ENCODE measurements around the gene GPD1L.
A peak's percentile ranks its signal among the peaks of the same experiment; 100 is the strongest.
"Not testable (repeated sequence)": the region's sequence is repeated elsewhere in the genome, so short reads cannot be mapped to it uniquely, and the experiment has no call there.

Gene GPD1L

DNA sequence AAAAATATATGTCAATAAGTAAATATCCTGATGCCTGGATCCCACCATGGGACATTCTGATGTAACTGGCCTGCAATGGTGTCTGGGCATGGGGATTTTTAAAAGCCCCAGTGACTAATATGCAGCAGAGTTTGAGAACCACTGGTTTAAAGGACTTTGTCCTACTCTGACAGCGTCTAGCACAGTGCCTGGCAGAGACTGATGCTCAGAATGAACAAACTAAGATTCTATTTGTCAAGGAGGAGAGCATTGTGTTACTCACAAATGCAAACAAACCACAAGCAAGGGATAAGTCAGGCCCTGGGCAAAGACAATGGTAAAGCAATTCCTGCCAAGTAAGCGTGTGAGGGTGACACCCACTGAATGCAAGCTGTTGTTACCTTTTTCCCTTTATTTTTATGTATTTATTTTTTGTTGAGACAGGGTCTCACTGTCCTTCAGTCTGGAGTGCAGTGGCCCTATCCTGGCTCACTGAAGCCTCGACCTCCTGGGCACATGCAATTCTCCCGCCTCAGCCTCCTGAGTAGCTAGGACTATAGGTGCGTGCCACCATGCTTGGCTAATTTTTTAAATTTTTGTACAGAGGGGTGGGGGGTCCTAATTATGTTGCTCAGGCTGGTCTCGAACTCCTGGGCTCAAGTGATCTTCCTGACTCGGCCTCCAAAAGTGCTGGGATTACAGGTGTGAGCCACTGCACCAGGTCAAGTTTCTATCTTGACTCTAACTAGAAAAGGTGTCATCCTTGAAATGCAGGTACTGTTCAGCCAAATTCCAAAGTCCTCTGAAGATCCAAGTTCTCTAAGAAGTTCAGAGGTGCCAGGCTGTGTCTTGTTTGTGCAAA lies 909 bp upstream of the GPD1L start:
- DNase-seq (ENCODE audit: low read depth in 2 of 3, low spot score in 2 of 3) = no peak

DNA sequence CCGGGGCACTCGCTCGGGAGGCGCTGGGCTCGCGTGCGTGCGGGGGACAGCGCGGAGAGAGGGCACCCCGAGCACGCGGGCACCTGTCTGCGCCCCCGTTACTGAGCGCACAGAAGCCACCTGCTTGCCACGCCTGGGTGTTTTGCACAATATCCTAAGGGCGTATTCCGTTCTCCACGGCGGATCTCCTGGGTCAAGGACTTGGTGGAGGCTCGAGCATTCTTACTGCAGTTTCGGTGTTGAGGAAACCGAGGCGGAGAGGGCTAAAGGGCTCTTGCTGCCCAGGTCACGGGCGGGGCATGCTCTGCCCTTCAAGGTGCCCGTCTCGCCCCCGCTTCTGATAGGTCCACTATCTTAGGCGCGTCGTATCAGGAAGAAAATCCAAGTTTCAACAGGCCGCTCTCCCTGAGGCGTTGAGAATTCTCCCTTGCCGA lies 526 bp downstream of the GPD1L start:
- DNase-seq (ENCODE audit: low read depth in 2 of 3, low spot score in 2 of 3) = peak in 1 of 3 experiments; percentile 9

DNA sequence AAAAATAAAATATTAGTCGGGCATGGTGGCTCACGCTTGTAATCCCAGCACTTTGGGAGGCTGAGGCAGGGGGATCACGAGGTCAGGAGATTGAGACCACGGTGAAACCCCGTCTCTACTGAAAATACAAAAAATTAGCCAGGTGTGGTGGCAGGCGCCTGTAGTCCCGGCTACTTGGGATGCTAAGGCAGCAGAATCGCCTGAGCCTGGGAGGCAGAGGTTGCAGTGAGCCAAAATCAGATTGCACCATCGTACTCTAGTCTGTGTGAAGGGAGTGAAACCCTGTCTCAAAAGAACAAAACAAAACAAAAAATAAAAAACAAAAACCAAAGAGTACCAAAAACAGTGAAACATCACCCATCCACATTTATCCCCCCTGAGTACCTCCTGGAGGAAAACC lies 1.8 kb downstream of the GPD1L start:
- DNase-seq (ENCODE audit: low read depth in 2 of 3, low spot score in 2 of 3) = not testable (repeated sequence)

DNA sequence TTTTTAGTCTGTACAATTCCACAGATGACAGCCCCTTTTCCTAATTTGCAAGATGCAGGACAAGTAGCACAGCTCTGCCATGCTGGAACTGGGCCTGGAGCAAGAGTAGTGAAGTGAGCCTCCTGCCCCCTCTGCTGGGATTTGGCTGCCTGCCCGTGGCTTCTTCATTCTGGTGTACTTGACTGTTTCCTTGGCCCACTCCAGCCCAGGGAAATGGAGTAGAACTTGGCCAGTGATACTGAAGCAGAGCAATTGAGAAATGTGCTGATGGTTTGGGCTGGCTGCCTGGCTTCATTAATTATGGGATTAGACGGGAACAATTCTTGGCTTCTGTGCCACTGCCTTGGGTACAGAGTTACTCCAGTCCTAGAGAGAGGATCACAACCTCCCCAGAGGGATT lies 2.8 kb downstream of the GPD1L start:
- no peak for DNase-seq (ENCODE audit: low read depth in 2 of 3, low spot score in 2 of 3)

DNA sequence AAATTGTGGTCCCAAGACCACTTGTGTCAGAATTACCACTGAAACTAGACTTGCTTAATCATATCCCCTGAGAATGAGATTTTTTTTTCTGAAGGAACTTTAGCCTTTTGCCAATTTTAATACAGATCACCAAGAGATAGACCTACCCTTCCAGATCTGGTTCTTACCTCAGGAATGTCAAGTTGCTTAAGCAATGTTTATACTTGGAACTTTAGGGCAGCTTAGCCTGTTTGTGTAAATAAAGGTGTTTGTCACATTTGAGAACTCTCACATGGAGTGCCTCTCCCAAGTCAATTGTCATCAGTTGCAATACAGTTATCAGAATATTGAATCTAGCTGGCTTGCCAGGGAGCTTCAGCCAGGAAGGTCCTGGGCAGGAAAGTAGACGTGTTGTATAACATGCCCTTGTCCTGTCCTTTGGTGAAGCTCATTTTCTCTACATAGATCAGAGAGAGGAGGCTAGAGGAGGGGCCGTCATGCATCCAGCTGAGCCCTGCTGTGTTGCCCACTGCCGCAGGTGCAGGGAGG lies 3.9 kb downstream of the GPD1L start:
- no peak for DNase-seq (ENCODE audit: low read depth in 2 of 3, low spot score in 2 of 3)

DNA sequence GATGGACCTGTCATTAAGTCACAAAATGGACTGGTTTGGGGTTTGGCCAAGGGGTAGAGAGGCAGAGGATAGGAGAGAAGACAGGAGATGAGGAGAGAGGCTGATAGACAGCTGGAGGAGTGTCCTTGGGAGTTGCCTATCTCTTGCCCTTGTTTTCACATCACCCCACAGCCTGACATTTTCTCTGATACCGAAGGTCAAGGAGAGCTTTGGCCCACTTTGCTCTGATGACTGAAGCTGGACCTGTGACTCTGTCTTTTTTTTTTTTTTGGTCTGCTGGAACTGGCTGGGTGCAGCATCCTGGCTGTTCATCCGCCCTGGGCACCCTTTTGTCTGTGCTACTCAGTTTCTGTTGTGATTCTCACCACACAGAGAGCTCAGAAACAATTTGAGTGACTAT lies 5.1 kb downstream of the GPD1L start:
- no peak for DNase-seq (ENCODE audit: low read depth in 2 of 3, low spot score in 2 of 3)

DNA sequence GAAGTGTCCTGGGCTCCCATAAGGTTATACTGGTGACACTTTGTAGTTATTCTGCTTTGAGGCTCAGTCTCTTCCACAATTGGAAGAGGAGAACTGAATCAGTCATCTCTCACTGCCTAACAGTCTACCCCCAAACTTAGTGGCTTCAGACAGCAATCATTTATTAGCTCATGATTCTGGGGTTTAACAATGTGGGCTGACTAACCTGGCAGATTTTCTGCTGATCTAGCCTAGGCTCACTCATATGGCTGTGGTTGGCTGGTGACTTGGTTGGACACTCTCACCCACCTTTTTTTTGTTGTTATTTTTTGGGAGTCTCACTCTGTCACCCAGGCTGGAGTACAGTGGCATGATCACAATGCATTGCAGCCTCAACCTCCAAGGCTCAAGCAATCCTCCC lies 7.1 kb downstream of the GPD1L start:
- DNase-seq (ENCODE audit: low read depth in 2 of 3, low spot score in 2 of 3) = no peak

DNA sequence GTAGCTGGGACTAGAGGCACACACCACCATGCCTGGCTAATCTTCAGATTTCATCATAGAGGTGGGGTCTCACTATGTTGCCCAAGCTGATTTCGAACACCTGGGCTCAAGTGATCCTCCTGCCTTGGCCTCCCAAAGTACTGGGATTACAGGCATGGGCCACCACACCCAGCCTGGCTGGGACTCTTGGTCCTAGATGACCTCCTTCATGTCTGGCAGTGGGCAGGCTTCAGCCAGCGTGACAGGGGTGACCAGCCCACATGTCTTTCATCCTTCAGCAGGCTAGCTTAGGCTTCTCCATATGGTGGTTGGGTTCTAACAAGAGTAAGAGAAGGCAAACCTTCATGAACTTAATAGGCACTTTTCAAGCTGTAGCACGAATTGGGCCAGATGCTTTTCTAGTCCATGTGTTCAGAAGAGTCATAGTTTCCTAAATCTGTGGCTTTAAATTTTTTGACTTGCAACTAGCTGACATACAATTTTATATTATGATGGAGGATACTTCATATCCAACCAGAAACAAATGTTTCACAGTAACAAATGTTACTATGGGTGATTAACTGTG lies 7.6 kb downstream of the GPD1L start:
- DNase-seq (ENCODE audit: low read depth in 2 of 3, low spot score in 2 of 3) = no peak

DNA sequence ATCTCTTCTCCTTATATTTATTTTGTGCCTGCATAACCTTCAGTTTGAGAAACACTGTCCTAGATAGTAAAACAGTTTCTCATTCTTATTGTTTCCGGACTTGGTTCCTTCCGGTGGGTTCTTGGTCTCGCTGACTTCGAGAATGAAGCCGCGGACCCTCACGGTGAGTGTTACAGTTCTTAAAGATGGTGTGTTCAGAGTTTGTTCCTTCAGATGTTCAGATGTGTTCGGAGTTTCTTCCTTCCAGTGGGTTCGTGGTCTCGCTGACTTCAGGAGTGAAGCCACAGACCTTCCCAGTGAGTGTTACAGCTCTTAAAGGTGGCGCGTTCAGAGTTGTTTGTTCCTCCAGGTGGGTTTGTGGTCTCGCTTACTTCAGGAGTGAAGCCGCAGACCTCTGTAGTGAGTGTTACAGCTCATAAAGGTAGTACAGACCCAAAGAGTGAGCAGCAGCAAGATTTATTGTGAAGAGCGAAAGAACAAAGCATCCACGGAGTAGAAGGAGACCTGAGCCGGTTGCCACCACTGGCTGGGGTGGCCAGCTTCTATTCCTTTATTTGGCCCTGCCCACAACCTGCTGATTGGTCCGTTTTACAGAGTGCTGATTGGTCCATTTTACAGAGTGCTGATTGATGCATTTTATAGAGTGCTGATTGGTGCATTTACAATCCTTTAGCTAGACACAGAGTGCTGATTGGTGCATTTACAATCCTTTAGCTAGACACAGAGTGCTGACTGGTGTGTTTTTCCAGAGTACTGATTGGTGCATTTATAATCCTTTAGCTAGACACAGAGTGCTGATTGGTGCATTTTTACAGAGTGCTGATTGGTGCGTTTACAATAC lies 8.3 kb downstream of the GPD1L start:
- peak; percentile 10 to 34 (median 32) for DNase-seq (ENCODE audit: low read depth in 2 of 3, low spot score in 2 of 3)

DNA sequence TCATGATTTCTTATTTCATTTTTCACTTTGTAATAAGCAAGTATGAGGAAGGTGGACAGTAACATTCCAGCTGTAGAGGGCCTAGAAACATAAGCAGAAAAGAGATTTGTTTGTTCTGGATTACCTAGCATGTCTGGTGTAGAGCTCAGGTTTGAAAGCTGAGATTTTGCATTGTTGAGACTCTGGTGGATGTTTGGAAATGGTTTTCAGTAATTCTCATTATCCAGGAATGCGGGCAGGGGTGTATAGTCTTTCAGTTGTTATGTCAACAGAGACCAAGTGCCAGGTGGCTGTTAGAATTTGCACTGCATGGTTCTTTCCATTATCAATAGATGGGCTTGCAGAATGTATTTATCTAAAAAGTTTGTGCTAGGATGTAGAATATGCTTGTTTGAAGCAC lies 10.9 kb downstream of the GPD1L start:
- no peak for DNase-seq (ENCODE audit: low read depth in 2 of 3, low spot score in 2 of 3)

DNA sequence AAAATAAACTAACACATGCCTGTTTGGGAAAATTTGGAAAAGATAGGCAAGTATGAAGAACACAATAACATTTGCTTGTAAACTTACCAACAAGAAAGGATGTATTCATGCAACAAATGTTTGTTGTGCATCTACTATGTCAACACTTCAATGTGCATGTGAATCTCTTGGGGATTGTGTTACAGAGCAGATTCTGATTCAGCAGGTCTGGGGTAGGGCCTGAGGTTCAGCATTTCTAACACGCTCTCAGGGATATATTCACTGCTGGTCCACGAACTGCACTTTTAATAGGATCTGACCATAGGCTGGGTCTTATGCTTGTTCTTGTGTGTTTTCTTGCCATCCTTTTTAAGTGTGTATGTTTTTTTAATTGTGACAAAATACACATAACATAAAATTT lies 11.8 kb downstream of the GPD1L start:
- no peak for DNase-seq (ENCODE audit: low read depth in 2 of 3, low spot score in 2 of 3)

DNA sequence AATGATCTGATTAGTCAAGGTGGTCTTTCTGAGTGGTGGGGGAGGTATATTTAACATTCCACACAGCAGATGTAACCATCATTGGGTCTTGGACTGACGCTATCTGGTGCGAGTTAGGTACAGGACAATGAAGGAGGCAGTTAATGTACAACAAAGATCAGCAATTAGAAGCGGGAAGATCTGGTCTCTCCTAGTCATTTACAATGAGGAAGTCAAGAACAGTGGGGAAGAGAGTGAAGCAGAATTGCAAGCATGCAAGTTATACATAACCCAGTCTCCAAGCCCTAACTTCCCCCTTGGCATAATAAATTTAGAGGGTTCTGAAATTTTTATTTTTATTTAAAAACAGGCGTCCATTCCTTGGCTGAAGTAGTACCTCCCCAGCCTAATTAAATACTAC lies 14.1 kb downstream of the GPD1L start:
- no peak for DNase-seq (ENCODE audit: low read depth in 2 of 3, low spot score in 2 of 3)

DNA sequence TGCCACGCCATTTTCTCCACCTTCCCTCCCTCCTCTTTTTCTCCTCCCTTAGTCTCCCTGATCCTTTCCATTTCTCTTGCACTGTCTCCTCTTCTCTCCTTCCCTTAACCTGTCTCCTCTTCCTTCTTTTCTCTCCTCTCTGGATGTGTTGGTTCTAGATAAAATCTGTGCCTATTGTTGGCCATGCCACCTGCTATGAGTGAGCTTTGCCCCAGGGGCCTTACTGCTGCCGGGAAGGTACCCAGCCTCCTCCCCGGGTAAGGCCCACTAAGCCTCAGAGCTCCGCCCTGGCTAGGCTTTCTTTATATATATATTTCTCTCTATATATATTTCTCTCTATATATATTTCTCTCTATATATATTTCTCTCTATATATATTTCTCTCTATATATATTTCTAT lies 14.7 kb downstream of the GPD1L start:
- DNase-seq (ENCODE audit: low read depth in 2 of 3, low spot score in 2 of 3) = no peak

DNA sequence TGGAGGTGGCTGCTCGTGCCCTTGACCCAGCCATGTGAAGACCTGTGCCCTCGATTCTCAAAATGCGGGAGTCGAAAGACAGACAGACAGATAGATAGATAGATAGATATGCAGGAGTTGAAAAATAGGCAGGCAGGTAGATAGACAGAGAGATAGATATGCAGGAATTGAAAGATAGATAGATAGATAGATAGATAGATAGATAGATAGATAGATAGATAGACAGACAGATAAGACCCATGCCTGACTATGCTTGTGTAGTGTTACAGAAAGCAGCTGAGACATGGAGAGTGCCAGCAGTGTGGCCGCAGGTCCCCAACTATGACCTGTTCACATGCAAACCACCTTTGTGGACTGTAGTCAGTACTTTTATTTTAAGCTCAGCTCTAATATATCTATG lies 17.2 kb downstream of the GPD1L start:
- DNase-seq (ENCODE audit: low read depth in 2 of 3, low spot score in 2 of 3) = no peak

DNA sequence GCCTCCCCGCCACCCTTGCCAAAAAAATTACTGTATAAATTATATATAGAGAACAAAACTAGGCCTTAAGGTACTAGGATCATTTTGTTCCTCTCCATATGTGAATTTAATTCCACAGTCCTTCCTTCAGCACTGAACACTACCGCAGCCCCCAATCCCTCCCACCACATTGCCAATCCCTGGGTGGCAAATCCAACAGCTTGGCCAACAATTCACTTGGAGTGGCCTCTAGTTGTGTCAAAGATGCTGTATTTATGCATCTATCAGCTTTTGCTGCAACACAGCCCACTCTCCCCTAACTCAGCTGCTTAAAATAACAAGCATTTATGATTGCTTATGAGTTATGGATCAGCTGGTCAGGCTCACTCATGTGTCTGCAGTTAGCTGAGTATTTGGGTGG lies 18.6 kb downstream of the GPD1L start:
- no peak for DNase-seq (ENCODE audit: low read depth in 2 of 3, low spot score in 2 of 3)

DNA sequence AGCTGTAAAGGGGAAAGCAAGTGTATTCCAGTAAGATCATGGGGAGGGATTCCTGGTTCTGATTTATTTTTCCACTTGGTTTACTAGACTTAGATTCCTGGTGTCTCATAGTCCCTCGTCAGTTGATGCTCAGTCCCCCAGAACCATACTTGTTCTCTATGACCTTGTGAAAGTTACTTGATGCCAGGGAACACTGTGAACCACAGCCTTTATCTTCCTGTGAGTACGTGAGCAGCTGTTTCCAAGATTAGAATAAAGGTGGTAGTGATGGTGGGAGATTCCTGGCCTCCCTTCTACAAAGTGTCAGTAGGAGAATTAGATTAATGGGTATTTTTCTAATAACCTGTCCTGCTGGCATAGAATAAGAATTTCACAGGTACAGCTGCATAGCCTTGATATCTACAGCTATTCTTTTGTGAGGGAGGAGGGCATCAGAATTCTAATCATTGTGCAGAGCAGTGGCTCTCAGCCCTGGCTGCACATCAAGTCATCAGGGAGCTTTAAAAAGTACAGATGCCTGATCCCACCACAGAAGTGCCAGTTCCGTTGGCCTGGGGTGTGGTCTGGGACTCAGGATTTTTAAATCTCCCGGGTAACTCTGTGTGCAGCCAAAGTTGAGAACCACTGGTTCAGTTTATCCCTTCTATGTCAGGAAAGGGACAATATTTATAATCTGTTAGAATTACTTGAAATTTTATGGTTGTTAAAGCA lies 20.0 kb downstream of the GPD1L start:
- DNase-seq (ENCODE audit: low read depth in 2 of 3, low spot score in 2 of 3) = no peak

DNA sequence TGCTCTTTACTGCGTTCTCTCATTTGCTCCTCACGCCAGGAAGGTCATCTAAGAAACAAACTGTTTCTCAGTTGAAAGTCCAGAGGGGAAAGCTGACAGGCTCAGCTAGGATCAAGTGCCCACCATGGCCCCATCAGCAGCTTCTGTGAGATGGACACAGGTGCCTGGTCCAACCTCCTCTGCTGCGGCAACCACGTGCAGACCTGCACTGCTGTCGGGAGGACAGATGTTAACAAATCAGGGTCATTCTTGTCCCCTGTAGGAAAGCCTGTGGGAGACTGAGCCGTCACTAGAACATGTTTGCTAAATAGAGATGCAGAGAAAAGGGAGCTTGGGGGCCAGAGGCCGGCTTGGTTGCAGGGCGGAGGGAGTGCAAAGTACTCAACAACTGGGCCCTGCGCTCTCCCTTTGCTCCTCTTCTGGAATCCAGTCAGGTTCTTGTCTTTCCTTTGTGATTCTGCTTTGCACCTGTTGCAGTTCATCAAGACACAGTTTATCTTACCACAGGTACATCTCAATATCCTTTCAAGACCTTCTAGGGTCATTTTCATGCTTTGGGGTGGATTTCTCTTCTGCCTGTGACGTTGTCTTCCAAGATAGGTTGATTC lies 20.9 kb downstream of the GPD1L start:
- no peak for DNase-seq (ENCODE audit: low read depth in 2 of 3, low spot score in 2 of 3)

DNA sequence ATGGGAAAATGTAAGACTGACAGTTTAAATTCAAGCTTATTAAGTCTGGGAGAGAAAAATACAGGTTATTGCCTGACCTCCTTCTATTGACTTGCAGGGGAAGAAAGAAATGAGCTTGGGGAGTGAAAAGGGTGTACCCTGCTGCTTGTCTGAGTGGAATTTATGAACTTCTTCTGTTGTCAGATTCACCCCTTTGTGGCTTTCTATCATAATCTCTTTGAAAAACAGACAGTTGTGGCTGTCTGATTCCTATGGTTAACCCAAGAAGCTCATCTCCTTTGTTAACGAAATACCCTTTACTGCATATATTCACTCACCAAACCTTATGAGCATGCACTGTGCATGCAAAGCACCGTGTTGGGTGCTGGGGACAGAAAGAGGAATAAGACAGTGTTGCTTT lies 22.5 kb downstream of the GPD1L start:
- no peak for DNase-seq (ENCODE audit: low read depth in 2 of 3, low spot score in 2 of 3)

DNA sequence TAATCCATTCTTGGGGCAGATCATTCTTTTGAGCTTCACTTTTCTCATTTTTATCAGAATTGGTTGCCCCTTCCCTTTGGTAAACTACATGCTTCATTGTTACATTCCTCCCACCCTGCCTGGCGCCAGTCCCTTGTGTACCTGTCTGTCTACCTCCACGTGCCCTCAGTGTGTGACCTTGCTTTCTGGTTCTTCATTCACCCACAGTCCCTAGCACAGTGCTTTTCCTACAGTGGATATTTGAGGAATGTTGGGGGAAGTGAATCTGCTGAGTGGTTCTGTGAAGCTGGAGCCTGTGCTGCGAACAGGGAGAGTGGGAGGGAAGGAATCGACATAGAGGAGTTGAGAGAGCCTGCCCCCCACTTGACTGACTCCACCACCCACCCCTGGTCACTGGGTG lies 23.4 kb downstream of the GPD1L start:
- DNase-seq (ENCODE audit: low read depth in 2 of 3, low spot score in 2 of 3) = no peak

DNA sequence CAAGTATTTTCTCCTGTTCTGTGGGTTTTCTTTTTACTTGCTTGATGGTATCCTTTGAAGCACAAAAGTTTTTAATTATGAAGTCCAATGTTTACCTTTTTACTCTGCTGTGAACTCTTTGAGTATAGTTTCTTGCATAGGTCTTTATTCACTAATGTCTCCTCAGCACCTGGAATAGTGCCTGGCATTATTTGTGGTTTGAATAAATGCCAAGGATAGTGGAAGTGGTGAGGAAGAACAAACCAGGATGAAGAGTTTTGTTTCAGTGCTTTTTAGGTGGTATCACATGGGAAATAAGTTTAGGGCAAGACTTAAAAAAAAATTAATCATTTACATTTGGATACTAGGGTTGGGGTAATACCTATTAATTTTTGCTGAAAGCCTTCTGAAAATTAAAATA lies 25.7 kb downstream of the GPD1L start:
- no peak for DNase-seq (ENCODE audit: low read depth in 2 of 3, low spot score in 2 of 3)

DNA sequence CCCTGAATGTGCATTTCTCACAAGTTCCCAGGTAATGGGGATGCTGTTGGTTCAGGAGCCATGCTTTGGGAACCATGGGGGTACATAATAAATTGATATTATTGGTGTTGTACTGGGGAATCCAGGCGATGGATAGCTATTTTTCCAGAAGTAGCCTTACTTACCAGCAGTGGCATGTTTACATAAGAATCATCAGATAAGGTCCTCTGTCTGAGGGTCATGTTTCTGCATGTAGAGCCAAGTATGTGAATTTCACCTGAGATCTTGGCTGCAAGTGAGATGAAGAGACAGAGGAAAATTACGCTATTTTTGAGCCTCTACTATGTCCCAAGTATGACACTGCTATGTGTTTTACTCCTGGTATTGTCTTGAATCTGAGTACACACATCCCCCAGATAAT lies 26.3 kb downstream of the GPD1L start:
- DNase-seq (ENCODE audit: low read depth in 2 of 3, low spot score in 2 of 3) = no peak
